ENCODE measurements around the gene UBE3D.

UBE3D gene

GRCh38 chr6:82910820-82911219 lies 154.8 kb downstream of the UBE3D start:
- peaks cover 9% of the 10 kb centered on the region; the same call in 1 of the 2 replicates for H3K4me1 ChIP-seq (ENCODE audit: insufficient read depth, low read length)

GRCh38 chr6:82910395-82910794 lies 155.2 kb downstream of the UBE3D start:
- Histone ChIP-seq H3K9ac (ENCODE audit: low read depth, low read length) (no peak overlapping the region), H3K27me3 (ENCODE audit: insufficient read depth, low read length) (no peaks in the 10 kb centered on the region), H3K4me1 (ENCODE audit: insufficient read depth, low read length) (peaks cover 9% of the 10 kb centered on the region; the same call in 1 of the 2 replicates), H3K4me3 (ENCODE audit: low read length) (no peak overlapping the region), H3K27ac (ENCODE audit: low read depth, low read length) (no peak overlapping the region), H3K36me3 (ENCODE audit: insufficient read depth, low read length) (peaks cover 4% of the 10 kb centered on the region; the same call in 1 of the 2 replicates), H3K9me3 (ENCODE audit: insufficient read depth, low read depth, low read length) (no peaks in the 10 kb centered on the region)
- 79% methylated on average over 1 of the region's 1 CpG for WGBS

More at GRCh38 chr6:82910820-82911219, 154.8 kb downstream of the UBE3D start:
- no peak overlapping the region for H3K4me3 ChIP-seq (ENCODE audit: low read length)
- H3K9ac ChIP-seq (ENCODE audit: low read depth, low read length): no peak overlapping the region
- H3K27me3 ChIP-seq (ENCODE audit: insufficient read depth, low read length): no peaks in the 10 kb centered on the region
- no peak overlapping the region for H3K27ac ChIP-seq (ENCODE audit: low read depth, low read length)
- H3K9me3 ChIP-seq (ENCODE audit: insufficient read depth, low read depth, low read length): no peaks in the 10 kb centered on the region
- H3K36me3 ChIP-seq (ENCODE audit: insufficient read depth, low read length): peaks cover 4% of the 10 kb centered on the region; the same call in 1 of the 2 replicates

- H3K9me3 ChIP-seq (ENCODE audit: insufficient read depth, low read depth, low read length): no peaks in the 10 kb centered on the region
- H3K4me1 ChIP-seq (ENCODE audit: insufficient read depth, low read length): peaks cover 9% of the 10 kb centered on the region; the same call in 1 of the 2 replicates
- H3K27ac ChIP-seq (ENCODE audit: low read depth, low read length): no peak overlapping the region
- H3K36me3 ChIP-seq (ENCODE audit: insufficient read depth, low read length): peaks cover 4% of the 10 kb centered on the region; the same call in 1 of the 2 replicates
- H3K27me3 ChIP-seq (ENCODE audit: insufficient read depth, low read length): no peaks in the 10 kb centered on the region
- H3K9ac ChIP-seq (ENCODE audit: low read depth, low read length): no peak overlapping the region
- WGBS: 89% methylated on average over 3 of the region's 3 CpGs
- H3K4me3 ChIP-seq (ENCODE audit: low read length): no peak overlapping the region
Observed at GRCh38 chr6:82909551-82909950, 156.1 kb downstream of the UBE3D start.

- WGBS: 98% methylated on average over 2 of the region's 2 CpGs
- Histone ChIP-seq H3K27me3 (ENCODE audit: insufficient read depth, low read length) (no peaks in the 10 kb centered on the region), H3K36me3 (ENCODE audit: insufficient read depth, low read length) (no peaks in the 10 kb centered on the region), H3K27ac (ENCODE audit: low read depth, low read length) (no peak overlapping the region), H3K9me3 (ENCODE audit: insufficient read depth, low read depth, low read length) (no peaks in the 10 kb centered on the region), H3K4me3 (ENCODE audit: low read length) (no peak overlapping the region), H3K4me1 (ENCODE audit: insufficient read depth, low read length) (peaks cover 11% of the 10 kb centered on the region; the same call in 1 of the 2 replicates), H3K9ac (ENCODE audit: low read depth, low read length) (no peak overlapping the region)
Observed at GRCh38 chr6:82908661-82909060, 157.0 kb downstream of the UBE3D start.

- H3K4me1 ChIP-seq (ENCODE audit: insufficient read depth, low read length): peaks cover 11% of the 10 kb centered on the region; the same call in 1 of the 2 replicates
- no peaks in the 10 kb centered on the region for H3K36me3 ChIP-seq (ENCODE audit: insufficient read depth, low read length)
- H3K27me3 ChIP-seq (ENCODE audit: insufficient read depth, low read length): no peaks in the 10 kb centered on the region
- no peaks in the 10 kb centered on the region for H3K9me3 ChIP-seq (ENCODE audit: insufficient read depth, low read depth, low read length)
- no peak overlapping the region for H3K27ac ChIP-seq (ENCODE audit: low read depth, low read length)
- 50% methylated on average over 1 of the region's 1 CpG for WGBS
- H3K9ac ChIP-seq (ENCODE audit: low read depth, low read length): no peak overlapping the region
- no peak overlapping the region for H3K4me3 ChIP-seq (ENCODE audit: low read length)
Observed at GRCh38 chr6:82906951-82907350, 158.7 kb downstream of the UBE3D start.

- H3K9ac ChIP-seq (ENCODE audit: low read depth, low read length): no peak overlapping the region
- no peaks in the 10 kb centered on the region for H3K27me3 ChIP-seq (ENCODE audit: insufficient read depth, low read length)
Observed at GRCh38 chr6:82906489-82906888, 159.2 kb downstream of the UBE3D start.

GRCh38 chr6:82904860-82905259 lies 160.8 kb downstream of the UBE3D start:
- no peak overlapping the region for H3K9ac ChIP-seq (ENCODE audit: low read depth, low read length)
- no peaks in the 10 kb centered on the region for H3K36me3 ChIP-seq (ENCODE audit: insufficient read depth, low read length)
- H3K27me3 ChIP-seq (ENCODE audit: insufficient read depth, low read length): no peaks in the 10 kb centered on the region
- 100% methylated on average over 1 of the region's 1 CpG for WGBS
- H3K4me3 ChIP-seq (ENCODE audit: low read length): no peak overlapping the region
- H3K4me1 ChIP-seq (ENCODE audit: insufficient read depth, low read length): peaks cover 11% of the 10 kb centered on the region; the same call in 1 of the 2 replicates
- H3K27ac ChIP-seq (ENCODE audit: low read depth, low read length): no peak overlapping the region
- no peaks in the 10 kb centered on the region for H3K9me3 ChIP-seq (ENCODE audit: insufficient read depth, low read depth, low read length)

More at GRCh38 chr6:82906489-82906888, 159.2 kb downstream of the UBE3D start:
- H3K36me3 ChIP-seq (ENCODE audit: insufficient read depth, low read length): no peaks in the 10 kb centered on the region
- H3K27ac ChIP-seq (ENCODE audit: low read depth, low read length): no peak overlapping the region
- no peaks in the 10 kb centered on the region for H3K9me3 ChIP-seq (ENCODE audit: insufficient read depth, low read depth, low read length)
- peaks cover 11% of the 10 kb centered on the region; the same call in 1 of the 2 replicates for H3K4me1 ChIP-seq (ENCODE audit: insufficient read depth, low read length)
- H3K4me3 ChIP-seq (ENCODE audit: low read length): no peak overlapping the region

- no peak overlapping the region for H3K9ac ChIP-seq (ENCODE audit: low read depth, low read length)
- no peaks in the 10 kb centered on the region for H3K9me3 ChIP-seq (ENCODE audit: insufficient read depth, low read depth, low read length)
- no peak overlapping the region for H3K27ac ChIP-seq (ENCODE audit: low read depth, low read length)
- H3K36me3 ChIP-seq (ENCODE audit: insufficient read depth, low read length): no peaks in the 10 kb centered on the region
- H3K4me3 ChIP-seq (ENCODE audit: low read length): no peak overlapping the region
- H3K27me3 ChIP-seq (ENCODE audit: insufficient read depth, low read length): no peaks in the 10 kb centered on the region
- peaks cover 11% of the 10 kb centered on the region; the same call in 1 of the 2 replicates for H3K4me1 ChIP-seq (ENCODE audit: insufficient read depth, low read length)
- WGBS: 96% methylated on average over 3 of the region's 4 CpGs
Observed at GRCh38 chr6:82904257-82904656, 161.4 kb downstream of the UBE3D start.

GRCh38 chr6:82902290-82902689 lies 163.4 kb downstream of the UBE3D start:
- Histone ChIP-seq H3K4me1 (ENCODE audit: insufficient read depth, low read length) (peaks cover 11% of the 10 kb centered on the region; the same call in 1 of the 2 replicates), H3K27ac (ENCODE audit: low read depth, low read length) (no peak overlapping the region), H3K9me3 (ENCODE audit: insufficient read depth, low read depth, low read length) (no peaks in the 10 kb centered on the region), H3K36me3 (ENCODE audit: insufficient read depth, low read length) (no peaks in the 10 kb centered on the region), H3K4me3 (ENCODE audit: low read length) (no peak overlapping the region), H3K9ac (ENCODE audit: low read depth, low read length) (no peak overlapping the region), H3K27me3 (ENCODE audit: insufficient read depth, low read length) (no peaks in the 10 kb centered on the region)
- WGBS: 98% methylated on average over 2 of the region's 2 CpGs

GRCh38 chr6:82894653-82895259 lies 170.9 kb downstream of the UBE3D start:
- H3K27ac ChIP-seq (ENCODE audit: low read depth, low read length): no peak overlapping the region
- peaks cover 8% of the 10 kb centered on the region for H3K36me3 ChIP-seq (ENCODE audit: insufficient read depth, low read length)
- no peaks in the 10 kb centered on the region for H3K9me3 ChIP-seq (ENCODE audit: insufficient read depth, low read depth, low read length)
- H3K27me3 ChIP-seq (ENCODE audit: insufficient read depth, low read length): no peaks in the 10 kb centered on the region
- H3K4me3 ChIP-seq (ENCODE audit: low read length): no peak overlapping the region
- over 99% methylated on average over 6 of the region's 6 CpGs for WGBS
- no peaks in the 10 kb centered on the region for H3K4me1 ChIP-seq (ENCODE audit: insufficient read depth, low read length)
- no peak overlapping the region for H3K9ac ChIP-seq (ENCODE audit: low read depth, low read length)

GRCh38 chr6:82893889-82894652 lies 171.6 kb downstream of the UBE3D start:
- H3K9me3 ChIP-seq (ENCODE audit: insufficient read depth, low read depth, low read length): no peaks in the 10 kb centered on the region
- H3K36me3 ChIP-seq (ENCODE audit: insufficient read depth, low read length): peaks cover 8% of the 10 kb centered on the region
- H3K9ac ChIP-seq (ENCODE audit: low read depth, low read length): no peak overlapping the region
- H3K4me3 ChIP-seq (ENCODE audit: low read length): no peak overlapping the region
- no peak overlapping the region for H3K27ac ChIP-seq (ENCODE audit: low read depth, low read length)
- 89% methylated on average over 9 of the region's 9 CpGs for WGBS
- H3K4me1 ChIP-seq (ENCODE audit: insufficient read depth, low read length): no peaks in the 10 kb centered on the region
- no peaks in the 10 kb centered on the region for H3K27me3 ChIP-seq (ENCODE audit: insufficient read depth, low read length)

All from HUES64 (cell line).